ENCODE measurements around the gene MN1.

GRCh38 chr22:27786291-27786932 lies 15.1 kb downstream of the MN1 start:
- TF ChIP-seq GATA3 (IDR thresholded peaks at IDR 0.05; ENCODE audit: low read depth, low read length), result no peak
- TF ChIP-seq GATA2 (IDR thresholded peaks at IDR 0.05; ENCODE audit: low read depth, low read length), result no peak
